ENCODE data around the gene LYZL1. TPM values are rescaled to one million over a fixed set of nuclear protein-coding genes. Genes with fewer than 3 reads are reported as not detected.
"Not testable (repeated sequence)": the region's sequence is repeated elsewhere in the genome, so short reads cannot be mapped to it uniquely, and the experiment has no call there.

Gene LYZL1
- polyA plus RNA-seq (2012; rRNA removed): not detected in 2 replicates
- polyA plus RNA-seq (2012; cell fraction: cytosol; rRNA removed): not detected in 2 replicates
- polyA plus RNA-seq (2012; cell fraction: nucleus; rRNA removed): not detected in 2 replicates

GRCh38 chr10:29288906-29289305, at the start of gene LYZL1:
LYZL1 (plus strand) TSS chr10:29289070; CDS start chr10:29291868, 2,798 bp downstream.
- H4K20me1 ChIP-seq (ENCODE audit: insufficient read depth); H3K79me2 ChIP-seq (ENCODE audit: insufficient read depth); H3K27ac ChIP-seq (ENCODE audit: low read depth in 2 of 2, low read length in 1 of 2); H3K9me2 ChIP-seq; H3K4me2 ChIP-seq; H3K36me3 ChIP-seq (replicated peaks in 1 of 2; ENCODE audit: control insufficient read depth in 1 of 2, insufficient read depth in 2 of 2, low read length in 1 of 2); H3F3A ChIP-seq (replicated peaks; ENCODE audit: insufficient read depth); DNase-seq; H3K9me3 ChIP-seq; H2AFZ ChIP-seq (ENCODE audit: low read depth); H3K4me1 ChIP-seq (ENCODE audit: control insufficient read depth in 1 of 2, insufficient read depth in 2 of 2, low read depth in 1 of 2, low read length in 1 of 2); H3K4me3 ChIP-seq (ENCODE audit: low read depth in 2 of 2, low read length in 1 of 2); POLR2A ChIA-PET; H3K9ac ChIP-seq; H3K27me3 ChIP-seq (ENCODE audit: insufficient read depth): not testable (repeated sequence)
- WGBS (ENCODE audit: low lambda C conversion rate): 74% methylated on average over 5 of the region's 6 CpGs
- CTCF ChIA-PET: interaction anchor here (2.3 kb wide), 1 partner anchor 16 kb away, joined by 7 read pairs; no protein-coding TSS in a partner anchor

- no peak overlapping the region for H3K4me3 ChIP-seq (ENCODE audit: low read depth in 2 of 2, low read length in 1 of 2)
- no peaks in the 10 kb centered on the region for H3K9me2 ChIP-seq
- no peaks in the 10 kb centered on the region for H3K27me3 ChIP-seq (ENCODE audit: insufficient read depth)
- no peak overlapping the region for H3K9ac ChIP-seq
- 79% methylated on average over 15 of the region's 15 CpGs for WGBS (ENCODE audit: low lambda C conversion rate)
- CTCF ChIA-PET: interaction anchor here (0.6 to 3.2 kb wide), 10 partner anchors 9 to 797 kb away, joined by 3 to 14 read pairs (median 4); no protein-coding TSS in a partner anchor
- no peak overlapping the region for H2AFZ ChIP-seq (ENCODE audit: low read depth)
- no peak overlapping the region for H3K4me2 ChIP-seq
- H3K9me3 ChIP-seq: no peaks in the 10 kb centered on the region
- peak; percentile 52 for DNase-seq
- POLR2A ChIA-PET: no interaction called here
- H3K36me3 ChIP-seq (replicated peaks in 1 of 2; ENCODE audit: control insufficient read depth in 1 of 2, insufficient read depth in 2 of 2, low read length in 1 of 2): no peaks in the 10 kb centered on the region
- H3K79me2 ChIP-seq (ENCODE audit: insufficient read depth): no peaks in the 10 kb centered on the region
- peaks cover 0 to 5% of the 10 kb centered on the region in 2 experiments; a peak in 1 of 4 replicates for H3K4me1 ChIP-seq (ENCODE audit: control insufficient read depth in 1 of 2, insufficient read depth in 2 of 2, low read depth in 1 of 2, low read length in 1 of 2)
- H3F3A ChIP-seq (replicated peaks; ENCODE audit: insufficient read depth): no peaks in the 10 kb centered on the region
- no peak overlapping the region for H3K27ac ChIP-seq (ENCODE audit: low read depth in 2 of 2, low read length in 1 of 2)
- no peaks in the 10 kb centered on the region for H4K20me1 ChIP-seq (ENCODE audit: insufficient read depth)
- TF ChIP-seq EP300 (IDR thresholded peaks at IDR 0.05; ENCODE audit: borderline replicate concordance in 1 of 2, low read depth in 1 of 2, low read length in 1 of 2) (no peak), MXI1 (IDR thresholded peaks at IDR 0.05; ENCODE audit: low read depth, low read length) (no peak), EZH2phosphoT487 (IDR thresholded peaks at IDR 0.05; ENCODE audit: borderline replicate concordance, low read depth) (no peak), MEF2A (IDR thresholded peaks at IDR 0.05; ENCODE audit: borderline replicate concordance, low read depth) (no peak), RAD21 (IDR thresholded peaks at IDR 0.05; ENCODE audit: low read length) (peak; percentile 65), CHD2 (IDR thresholded peaks at IDR 0.05; ENCODE audit: low read length, partially characterized antibody) (no peak), FOSL2 (IDR thresholded peaks at IDR 0.05; ENCODE audit: borderline replicate concordance, low read depth) (no peak), MAX (IDR thresholded peaks at IDR 0.05; ENCODE audit: low read depth) (no peak), REST (IDR thresholded peaks at IDR 0.05; ENCODE audit: low read depth, low read length) (no peak), USF1 (IDR thresholded peaks at IDR 0.05; ENCODE audit: borderline replicate concordance, low read depth) (no peak), NFIC (IDR thresholded peaks at IDR 0.05; ENCODE audit: borderline replicate concordance) (no peak), ZBTB33 (IDR thresholded peaks at IDR 0.05; ENCODE audit: borderline replicate concordance, low read depth) (no peak), TAF1 (IDR thresholded peaks at IDR 0.05; ENCODE audit: borderline replicate concordance, low read depth, low read length) (no peak), RFX5 (IDR thresholded peaks at IDR 0.05; ENCODE audit: low read length) (no peak), USF2 (IDR thresholded peaks at IDR 0.05; ENCODE audit: borderline replicate concordance, low read depth, low read length) (no peak), RCOR1 (IDR thresholded peaks at IDR 0.05; ENCODE audit: low read length) (no peak), YY1 (IDR thresholded peaks at IDR 0.05; ENCODE audit: low read depth) (no peak), ELF1 (IDR thresholded peaks at IDR 0.05) (no peak)
Measured at GRCh38 chr10:29239569-29240472, 49.0 kb upstream of the LYZL1 start.

All from SK-N-SH (cell line).